HG03025 (cell line): Measurements from ENCODE around the gene SIAE.
"Not testable (repeated sequence)": the region's sequence is repeated elsewhere in the genome, so short reads cannot be mapped to it uniquely, and the experiment has no call there.

Experiments used
- ATAC-seq: cut with Tn5 transposase; IDR thresholded peaks from one replicate; pipeline ENCODE4 v1.9.1; 2021; ENCODE audit warnings: mild to moderate bottlenecking, moderate library complexity; ENCODE audit not compliant: unreplicated experiment, low FRiP score

SIAE gene

DNA sequence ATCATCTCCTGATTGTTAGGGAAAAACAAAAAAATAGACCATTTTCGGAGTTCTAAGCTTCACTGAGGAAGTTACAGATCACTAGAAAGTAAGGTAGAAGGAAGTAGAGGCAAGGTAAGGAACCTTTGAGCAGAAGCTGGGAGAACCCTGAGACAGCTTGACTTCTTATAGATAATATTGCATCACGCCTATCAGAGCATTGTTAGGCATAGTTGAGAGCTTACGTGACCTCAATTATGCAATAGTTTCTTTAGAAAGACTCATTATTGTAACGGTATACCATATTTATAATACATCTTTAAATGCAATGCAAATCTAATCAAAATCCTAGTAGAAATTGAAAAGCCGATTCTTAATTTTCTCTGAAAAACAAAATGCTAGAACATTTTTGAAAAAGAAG is 46.0 kb downstream of the SIAE start:
- no peak for ATAC-seq

DNA sequence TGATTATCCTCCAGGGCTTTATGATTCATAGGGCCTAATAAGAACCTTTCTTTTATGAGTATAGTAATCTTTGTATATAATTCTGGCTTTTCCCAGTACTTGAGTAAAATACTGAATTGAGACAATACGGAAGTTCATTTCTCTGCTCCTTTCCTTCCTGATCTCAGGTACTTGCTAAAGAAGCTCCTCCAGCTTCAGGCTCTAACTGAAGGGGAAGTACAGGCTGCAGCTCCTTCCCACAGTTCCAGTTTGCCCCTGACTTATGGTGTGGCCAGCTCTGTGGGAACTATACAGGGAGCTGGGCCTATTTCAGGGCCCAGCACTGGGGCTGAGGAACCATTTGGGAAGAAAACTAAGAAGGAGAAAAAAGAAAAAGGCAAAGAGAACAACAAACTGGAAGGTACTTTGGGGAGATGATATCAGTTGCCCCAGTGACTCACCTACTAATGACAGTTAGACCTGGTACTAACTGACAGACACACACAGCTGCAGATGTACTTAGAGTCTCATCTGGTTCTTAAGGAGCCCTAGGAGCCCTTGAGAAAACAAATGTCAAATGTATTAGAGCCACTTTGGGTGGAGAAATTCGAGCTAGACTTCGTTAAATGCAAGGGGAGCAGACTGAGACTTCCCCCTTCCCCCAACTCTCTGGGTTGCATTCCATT is 47.9 kb downstream of the SIAE start:
- no peak for ATAC-seq

DNA sequence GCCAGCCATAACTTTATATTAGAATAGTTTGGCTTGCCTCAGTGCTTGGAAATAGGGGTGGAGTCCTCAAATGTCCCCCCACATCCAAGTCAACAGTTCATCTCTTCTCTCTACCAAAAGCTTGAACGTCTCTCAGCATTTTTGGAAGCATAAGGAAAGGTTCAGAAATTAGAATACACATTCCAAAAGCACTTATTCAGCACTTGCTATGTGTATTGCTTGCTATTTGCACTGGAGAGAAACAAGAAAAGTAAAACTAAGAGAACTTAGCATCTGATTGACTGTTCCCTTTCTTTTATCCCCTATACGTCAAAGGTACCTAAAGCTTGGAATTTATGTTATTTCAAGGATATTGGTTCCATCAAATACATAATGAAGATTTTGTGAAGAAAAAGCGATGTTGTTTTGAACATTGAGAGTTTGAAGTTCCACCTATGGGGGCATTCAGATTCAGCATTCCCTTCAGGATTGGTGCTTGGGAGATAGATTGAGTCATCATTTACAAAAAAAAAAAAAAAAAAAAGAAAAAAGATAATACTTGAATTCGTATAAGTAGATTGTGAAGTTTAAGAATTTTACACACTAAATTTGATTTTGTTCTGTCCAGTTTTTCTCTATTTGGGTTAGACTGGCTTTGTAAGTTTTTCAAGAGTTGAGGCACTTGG is 49.5 kb downstream of the SIAE start:
- ATAC-seq: no peak

DNA sequence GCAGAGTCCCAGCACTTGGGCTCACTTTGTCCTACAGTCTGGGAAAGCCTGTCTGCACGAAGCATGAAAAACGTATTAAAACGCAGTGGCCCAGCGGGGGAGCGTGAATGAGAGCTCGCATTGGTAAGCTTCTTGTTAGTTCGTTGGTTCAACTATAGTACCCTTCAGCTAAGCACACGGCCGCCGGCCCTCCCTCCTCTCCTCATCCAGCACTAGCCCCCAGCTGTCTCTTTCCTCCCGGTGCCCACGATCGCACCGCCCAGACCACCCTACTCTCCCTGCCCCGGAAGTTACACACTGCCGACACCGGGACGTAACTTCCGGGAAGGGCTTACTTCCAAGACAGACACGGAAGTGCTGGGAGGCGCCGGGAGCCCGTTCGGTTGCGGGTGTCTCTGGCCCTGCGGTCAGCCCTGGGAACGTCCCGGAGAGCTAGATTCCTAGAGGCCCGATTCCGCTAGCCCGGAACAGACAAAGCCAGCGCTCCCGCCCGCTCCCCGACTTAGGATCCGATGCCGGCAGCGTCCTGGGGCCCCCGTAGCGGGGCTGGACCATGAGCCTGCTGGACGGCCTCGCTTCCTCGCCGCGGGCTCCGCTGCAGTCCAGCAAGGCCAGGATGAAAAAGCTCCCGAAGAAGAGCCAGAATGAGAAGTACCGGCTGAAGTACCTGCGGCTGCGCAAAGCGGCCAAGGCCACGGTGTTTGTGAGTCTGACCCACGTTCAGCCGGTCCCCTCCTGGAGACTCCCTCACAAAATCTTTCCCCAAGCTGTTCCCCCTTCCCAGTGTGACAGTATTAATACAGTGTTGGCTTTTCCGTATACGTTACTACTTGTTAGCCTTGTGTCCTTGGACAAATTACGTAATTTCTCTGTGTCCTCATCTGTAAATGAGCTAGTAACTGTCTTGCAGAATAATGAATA is 50.7 kb downstream of the SIAE start, which contains the start of gene TBRG1:
Gene TBRG1 (plus strand): TSS at position 334 of the 921 bp plus-strand sequence. CDS start 220 bp downstream, at position 554.
- peak; percentile 98 for ATAC-seq

DNA sequence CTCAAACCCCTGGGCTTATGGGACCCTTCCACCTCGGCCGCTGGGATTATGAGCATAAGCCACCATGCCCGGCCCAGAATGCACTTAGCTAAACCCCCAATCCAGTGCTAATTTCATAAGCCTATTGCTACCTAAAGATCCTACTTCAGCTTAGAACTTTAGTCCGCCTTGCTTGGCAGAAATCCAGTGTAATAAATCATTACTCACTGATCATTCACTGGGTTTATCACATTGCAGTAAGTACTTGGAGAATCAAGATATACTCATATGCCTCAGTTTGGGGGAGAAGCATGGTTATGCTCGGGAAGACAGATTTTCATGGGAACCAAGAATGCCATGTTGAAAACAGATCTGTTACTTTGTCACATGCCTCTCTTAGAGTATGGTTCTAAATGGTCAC is 54.7 kb downstream of the SIAE start:
- no peak for ATAC-seq

DNA sequence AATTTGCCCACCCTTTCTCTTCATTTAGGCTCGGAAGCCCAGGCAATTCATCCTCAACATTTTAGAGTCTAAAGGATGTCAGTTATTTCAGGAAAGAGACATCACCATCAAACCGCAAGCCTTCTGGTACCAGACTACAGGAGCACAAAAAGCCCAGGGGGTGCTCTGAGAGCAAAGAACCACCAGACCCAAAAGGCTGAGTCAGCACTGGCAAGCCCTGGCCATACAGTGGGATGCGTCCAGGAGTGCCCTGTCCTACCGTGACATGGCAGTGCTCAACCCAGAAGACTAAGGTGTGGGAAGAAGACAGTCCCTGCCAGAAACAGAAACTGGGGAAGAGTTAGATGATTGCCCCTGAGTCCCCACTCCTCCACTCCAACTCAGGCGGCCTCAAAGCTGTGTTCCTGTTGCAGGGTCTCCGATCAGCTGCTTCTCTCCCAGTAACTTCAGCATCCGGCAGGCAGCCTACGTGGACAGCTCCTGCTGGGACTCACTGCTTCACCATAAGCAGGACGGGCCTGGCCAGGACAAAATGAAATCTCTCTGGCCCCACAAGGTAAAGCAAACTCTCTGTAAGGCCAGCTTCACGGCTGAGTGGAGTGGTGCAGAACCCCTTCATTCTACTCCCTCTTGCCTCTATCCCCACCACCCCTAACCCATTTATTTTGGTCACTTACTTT is 60.8 kb downstream of the SIAE start:
- ATAC-seq: no peak

DNA sequence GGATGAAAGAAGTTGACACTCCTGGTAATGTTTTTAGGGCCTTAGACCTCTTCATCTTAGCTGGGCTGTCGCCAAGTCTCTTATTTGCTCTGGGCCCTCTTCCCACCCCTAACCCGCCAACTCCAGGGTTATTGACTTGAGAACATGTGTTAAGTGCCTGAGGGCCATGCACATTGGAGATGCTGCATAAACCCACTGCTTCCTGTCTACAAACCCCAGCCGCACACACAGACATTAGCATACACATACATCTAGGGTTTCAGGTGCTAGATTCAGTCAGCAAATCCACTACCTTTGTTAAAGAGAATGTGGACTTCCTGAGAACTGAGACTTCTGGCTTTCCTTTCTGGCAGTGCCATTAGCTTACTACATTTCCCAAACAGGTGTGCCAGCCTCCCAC is 61.5 kb downstream of the SIAE start:
- ATAC-seq: no peak

DNA sequence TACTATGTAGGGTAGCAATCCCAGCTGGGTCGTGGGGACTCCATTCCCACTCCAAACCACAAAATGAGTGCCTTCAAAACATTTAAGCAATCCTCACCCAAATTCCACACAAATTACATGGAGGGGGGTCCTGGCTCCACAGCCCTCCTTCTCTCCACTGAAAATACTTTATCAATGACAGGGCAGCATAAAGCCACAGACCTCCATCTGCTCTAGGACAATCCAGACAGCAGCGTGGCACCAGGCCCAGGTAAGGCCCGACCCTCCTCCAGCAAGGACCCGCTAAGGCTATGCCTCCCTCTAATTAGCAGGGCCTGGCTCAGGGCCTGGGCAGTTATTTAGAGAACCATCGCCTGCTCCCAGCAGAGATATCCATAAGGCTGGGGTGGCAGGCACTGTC is 62.5 kb downstream of the SIAE start, which contains the start of gene PANX3:
Gene PANX3 (plus strand): TSS at position 365 of the 400 bp plus-strand sequence. CDS start 129 bp downstream, outside the sequence.
- no peak for ATAC-seq

DNA sequence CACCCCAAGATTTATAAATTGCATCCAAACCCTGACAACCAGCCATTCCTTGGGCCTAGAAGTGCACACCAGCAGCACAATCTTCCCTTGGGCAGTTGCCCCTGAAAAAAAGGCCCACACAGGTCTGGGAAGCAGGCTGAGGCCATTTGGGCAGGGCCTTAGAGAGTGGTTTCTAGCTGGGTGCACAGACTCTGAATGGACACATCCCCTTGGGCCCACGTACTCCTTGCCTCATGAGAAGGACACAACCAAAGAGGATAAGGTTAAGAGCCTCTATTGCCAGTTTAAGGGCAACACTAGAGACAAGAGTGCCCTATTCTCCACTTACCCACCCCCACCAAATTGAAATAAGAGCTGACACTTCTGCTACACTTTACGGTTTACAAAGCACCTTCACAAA is 63.2 kb downstream of the SIAE start:
- ATAC-seq: no peak

DNA sequence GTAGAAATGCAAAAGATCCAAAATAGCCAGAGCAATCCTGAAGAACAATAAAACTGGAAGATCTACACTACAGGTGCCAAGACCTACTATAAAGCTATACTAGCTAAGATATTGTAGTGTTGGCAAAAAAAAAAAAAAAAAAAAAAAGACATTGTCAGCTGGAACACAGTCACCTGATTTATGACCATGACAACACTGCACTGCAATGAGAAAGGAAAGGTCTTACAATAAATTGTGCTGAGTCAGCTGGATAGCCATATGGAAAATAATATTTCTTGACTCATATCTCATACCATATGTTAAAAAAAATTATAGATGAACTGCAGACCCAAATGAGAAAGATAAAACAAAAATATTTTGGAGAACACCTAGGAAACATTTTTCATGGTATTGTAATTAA is 65.4 kb downstream of the SIAE start:
- no peak for ATAC-seq

DNA sequence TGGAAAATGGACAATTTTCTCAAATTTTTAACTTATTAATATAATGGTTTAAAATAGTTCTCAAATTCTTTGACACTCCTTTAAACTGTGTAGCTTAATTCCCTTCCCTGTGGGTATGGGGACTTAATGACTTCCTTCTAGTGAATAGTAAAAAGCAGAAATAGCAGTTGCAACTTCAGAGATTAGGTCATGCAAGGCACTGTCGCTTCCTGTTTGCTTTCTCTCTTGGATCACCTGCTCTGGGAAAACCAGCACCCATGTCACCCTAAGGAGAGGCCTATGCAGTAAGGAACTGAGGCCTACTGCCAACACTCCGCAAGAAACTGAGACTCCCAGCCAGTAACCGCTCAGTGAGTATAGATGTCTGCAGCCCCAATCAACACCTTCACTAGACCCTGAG is 67.8 kb downstream of the SIAE start:
- no peak for ATAC-seq

DNA sequence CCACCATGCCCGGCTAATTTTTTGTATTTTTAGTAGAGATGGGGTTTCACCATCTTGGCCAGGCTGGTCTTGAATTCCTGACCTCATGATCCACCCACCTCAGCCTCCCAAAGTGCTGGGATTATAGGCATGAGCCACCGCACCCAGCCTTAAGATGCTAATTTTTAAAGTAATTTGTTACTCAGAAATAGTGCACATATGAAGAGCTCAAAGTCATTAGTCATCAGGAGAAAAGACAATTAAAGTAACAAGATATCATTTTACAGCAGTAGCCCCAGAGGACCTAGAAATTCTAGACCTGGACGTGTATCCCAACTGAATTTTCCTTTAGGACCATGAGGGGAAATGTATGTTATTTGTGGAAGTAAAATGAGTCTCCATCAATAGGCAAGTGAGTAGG is 70.8 kb downstream of the SIAE start:
- ATAC-seq: not testable (repeated sequence)

DNA sequence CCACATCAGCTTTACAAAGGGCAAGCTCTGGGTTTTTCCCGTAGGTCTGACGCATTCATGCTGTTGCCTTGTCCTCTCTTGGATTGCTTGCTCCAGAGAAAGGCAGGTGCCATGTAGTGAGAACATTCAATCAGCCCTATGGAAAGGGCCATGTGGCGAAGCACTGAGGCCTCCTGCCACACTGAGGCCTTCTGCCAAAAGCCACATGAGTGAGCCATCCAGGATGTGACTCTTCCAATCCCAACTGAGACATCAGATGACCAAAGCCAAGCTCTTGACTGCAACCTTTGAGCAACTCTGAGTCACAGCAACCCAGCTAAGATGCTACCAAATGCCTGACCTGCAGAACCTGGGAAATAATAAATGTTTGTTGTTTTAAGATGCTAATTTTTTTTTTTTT is 71.3 kb downstream of the SIAE start:
- no peak for ATAC-seq

DNA sequence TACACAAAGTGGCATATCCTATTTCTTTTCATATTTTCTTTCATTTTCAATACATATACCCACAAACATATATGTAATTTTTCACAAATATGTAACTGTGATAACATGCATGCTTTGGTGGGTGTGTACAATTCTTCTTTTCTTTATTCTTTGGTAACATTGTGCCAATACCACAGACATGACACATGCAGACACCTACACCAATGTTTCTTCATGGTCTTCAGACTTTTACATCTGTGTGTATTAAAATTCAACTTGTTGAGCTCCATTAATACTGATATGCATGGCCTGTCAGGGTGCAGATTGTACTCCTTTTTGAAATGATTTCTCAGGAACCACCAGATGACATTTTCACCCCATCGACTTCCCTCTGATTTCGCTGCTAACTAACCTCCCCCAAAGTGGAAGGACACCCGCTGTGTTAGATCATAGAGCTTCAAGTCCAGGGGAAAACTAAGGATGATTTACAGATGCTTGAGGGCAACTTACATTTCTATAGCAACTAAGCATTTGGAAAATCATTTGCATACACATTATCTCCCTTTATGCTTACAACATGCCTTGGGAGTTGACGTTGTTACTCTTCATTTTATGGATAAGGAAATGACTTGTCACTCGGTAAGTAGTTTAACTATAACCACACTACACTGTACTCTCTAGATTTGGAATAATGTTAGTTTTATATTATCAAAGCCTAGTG is 72.8 kb downstream of the SIAE start:
- ATAC-seq: no peak

DNA sequence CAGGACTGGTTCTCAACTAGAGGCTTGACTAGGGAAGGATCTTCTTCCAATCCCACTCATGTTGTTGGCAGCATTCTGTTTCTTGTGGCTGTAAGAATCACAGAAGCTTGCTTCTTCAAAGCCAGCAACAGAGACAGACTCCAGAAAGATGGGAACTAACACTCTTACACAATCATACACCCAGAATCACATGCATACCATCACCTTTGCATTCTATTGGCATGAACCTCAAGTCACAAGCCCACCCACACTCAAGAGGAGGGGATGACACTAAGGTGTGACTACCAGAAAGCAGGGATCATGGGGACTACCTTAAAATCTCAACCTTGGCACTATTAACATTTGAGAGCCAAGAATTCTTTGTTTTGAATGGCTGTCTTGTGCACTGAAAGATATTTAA is 75.9 kb downstream of the SIAE start:
- ATAC-seq: no peak

DNA sequence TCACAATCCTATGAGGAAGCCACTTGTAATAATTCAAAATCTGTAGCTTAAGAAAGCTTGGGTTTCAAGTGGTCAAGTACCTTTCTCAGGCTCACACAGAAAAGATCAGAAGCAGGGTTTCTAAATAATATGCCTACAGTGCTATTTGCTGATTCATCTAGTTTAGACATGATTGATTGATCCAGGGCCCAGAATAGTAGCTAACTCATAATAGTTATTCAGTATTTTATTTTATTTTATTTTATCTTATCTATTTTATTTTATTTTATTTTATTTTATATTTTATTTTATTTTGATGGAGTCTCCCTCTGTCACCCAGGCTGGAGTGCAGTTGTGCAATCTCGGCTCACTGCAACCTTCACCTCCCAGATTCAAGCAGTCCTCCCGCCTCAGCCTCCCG is 78.2 kb downstream of the SIAE start:
- no peak for ATAC-seq

DNA sequence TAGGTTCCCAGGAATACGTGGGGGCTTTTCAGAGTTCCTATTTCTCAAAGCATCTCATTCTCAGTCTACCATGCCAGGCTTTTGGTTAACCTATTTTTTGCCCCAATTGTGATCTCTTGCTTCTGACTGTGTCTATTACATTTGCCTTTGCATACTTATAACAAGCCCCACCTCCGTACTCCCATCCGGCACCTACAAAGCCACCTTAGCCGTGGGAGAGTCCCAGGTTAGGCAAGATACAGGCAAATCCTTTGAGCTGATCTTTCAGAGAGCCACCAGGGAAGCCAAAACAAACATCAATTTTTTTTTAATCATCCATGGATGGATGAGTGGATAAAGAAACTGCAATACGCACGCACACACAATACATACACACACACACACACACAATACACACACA is 80.9 kb downstream of the SIAE start:
- ATAC-seq: no peak

DNA sequence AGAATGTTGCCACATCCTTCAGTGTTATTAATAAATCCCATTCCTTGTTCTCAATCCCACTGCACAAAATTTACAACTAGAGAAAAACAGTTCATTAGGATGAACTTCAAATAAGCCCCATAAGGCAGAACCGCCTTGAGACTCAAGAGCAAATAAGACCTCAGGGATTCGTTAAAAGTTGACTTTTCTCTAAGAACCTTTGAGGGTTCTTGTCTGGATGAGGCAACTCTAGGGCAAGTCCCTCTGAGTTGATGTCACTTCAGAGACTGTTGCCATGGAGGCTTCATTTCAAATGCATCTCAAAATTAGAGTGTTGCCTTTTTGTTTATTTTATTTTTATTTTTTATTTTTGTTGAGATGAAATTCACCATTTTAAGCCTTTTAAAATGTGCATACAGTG is 82.1 kb downstream of the SIAE start:
- ATAC-seq: no peak

DNA sequence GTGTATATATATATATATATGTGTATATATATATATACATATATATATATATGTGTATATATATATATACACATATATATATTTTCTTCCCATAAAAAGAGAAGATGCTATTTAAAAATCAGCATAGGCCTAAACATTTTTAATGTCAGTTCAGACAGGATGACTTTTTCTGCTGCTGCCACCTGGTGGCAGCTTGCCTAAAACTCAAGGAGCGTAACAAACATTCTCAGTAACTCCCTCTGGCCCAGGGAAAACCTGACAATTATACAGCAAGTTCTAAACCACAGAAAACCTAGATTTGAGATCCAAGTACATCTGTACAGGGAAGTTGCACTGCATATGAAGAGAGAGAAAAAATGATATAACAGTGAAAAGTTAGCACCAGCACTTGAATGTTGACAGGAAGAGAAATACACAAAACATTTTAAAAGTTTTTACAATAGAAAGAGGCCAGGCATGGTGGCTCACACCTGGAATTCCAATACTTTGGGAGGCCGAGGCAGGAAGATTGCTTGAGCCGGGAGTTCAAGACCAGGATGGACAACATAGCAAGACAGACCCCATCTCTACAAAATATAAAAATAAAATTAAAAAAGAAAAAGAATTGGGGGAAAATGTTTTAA is 87.2 kb downstream of the SIAE start:
- no peak for ATAC-seq
